ENCODE data around the gene TMEM217.

DNA sequence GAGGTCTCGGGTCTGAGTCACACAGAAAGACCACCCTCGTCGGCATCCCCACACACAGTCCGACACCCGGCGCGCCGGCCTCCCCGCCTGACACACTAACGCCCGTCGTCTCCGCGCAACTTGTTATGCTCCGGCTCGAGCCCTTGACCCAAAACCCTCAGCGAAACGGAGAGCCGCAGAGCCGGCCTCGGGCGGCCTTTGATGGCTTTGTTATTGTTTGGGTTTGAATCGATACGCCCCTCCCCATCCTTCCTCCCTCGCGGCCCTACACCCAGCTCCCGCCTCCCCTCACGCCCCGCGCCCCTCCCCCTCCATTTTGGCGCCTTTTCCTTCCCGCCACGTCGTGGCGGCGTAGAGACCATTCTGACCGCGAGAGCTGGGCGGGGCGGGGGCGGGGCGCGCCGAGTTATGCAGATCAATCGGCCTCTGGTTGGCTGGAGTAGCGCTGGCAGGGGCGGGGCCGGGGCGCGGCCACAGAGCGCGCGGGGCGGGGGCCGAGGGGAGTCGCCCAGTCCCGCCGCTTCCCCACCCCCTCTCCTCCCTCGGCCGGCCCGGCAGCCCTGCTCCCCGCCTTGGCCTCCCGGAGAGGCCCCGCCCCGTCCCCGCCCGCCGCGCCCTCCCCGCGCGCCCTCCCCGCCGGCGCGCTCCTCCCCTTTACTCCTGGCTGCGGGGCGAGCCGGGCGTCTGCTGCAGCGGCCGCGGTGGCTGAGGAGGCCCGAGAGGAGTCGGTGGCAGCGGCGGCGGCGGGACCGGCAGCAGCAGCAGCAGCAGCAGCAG, 88.3 kb downstream of the TMEM217 start, which contains the start of gene PIM1:
- TF ChIP-seq, protein P1, sequence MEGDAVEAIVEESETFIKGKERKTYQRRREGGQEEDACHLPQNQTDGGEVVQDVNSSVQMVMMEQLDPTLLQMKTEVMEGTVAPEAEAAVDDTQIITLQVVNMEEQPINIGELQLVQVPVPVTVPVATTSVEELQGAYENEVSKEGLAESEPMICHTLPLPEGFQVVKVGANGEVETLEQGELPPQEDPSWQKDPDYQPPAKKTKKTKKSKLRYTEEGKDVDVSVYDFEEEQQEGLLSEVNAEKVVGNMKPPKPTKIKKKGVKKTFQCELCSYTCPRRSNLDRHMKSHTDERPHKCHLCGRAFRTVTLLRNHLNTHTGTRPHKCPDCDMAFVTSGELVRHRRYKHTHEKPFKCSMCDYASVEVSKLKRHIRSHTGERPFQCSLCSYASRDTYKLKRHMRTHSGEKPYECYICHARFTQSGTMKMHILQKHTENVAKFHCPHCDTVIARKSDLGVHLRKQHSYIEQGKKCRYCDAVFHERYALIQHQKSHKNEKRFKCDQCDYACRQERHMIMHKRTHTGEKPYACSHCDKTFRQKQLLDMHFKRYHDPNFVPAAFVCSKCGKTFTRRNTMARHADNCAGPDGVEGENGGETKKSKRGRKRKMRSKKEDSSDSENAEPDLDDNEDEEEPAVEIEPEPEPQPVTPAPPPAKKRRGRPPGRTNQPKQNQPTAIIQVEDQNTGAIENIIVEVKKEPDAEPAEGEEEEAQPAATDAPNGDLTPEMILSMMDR (IDR thresholded peaks at IDR 0.05; ENCODE audit: low read length) = no peak
- no peak for TF ChIP-seq EZH2 (IDR thresholded peaks at IDR 0.05; ENCODE audit: borderline replicate concordance, low read length)

Measured in OCI-LY1 (cell line).